HEK293 (cell line): ENCODE data around the gene DHX16.

Experiments used
- AEBP2 ChIP-seq: fragments of 450-650 bp; formaldehyde crosslinking; IDR thresholded peaks from 2 replicates; pipeline ENCODE4 v1.5.1; 2016; ENCODE audit warnings: missing biosample characterization, missing genetic modification characterization, borderline replicate concordance
- EGR2 ChIP-seq: fragments of 450-650 bp; formaldehyde crosslinking; IDR thresholded peaks from 2 replicates; pipeline ENCODE4 v1.5.1; 2016; ENCODE audit warnings: low read depth, missing biosample characterization, missing genetic modification characterization
- HOXA7 ChIP-seq: sonication (generic); formaldehyde crosslinking; IDR thresholded peaks from 2 replicates; pipeline ENCODE4 v1.8.1; 2022; ENCODE audit warnings: missing genetic modification reagents, borderline replicate concordance
- IKZF3 ChIP-seq: fragments of 450-650 bp; IDR thresholded peaks from 2 replicates; pipeline ENCODE4 v1.5.0; 2018; ENCODE audit warnings: missing biosample characterization, mild to moderate bottlenecking, missing genetic modification characterization, moderate library complexity
- KLF16 ChIP-seq: fragments of 450-650 bp; formaldehyde crosslinking; IDR thresholded peaks from 2 replicates; pipeline ENCODE4 v1.5.1; 2017; ENCODE audit warnings: missing biosample characterization, missing genetic modification characterization
- MEIS1 ChIP-seq: sonication (generic); formaldehyde crosslinking; IDR thresholded peaks from 2 replicates; pipeline ENCODE4 v1.8.1; 2022; ENCODE audit warnings: missing genetic modification reagents, mild to moderate bottlenecking, borderline replicate concordance
- PRDM10 ChIP-seq: fragments of 450-650 bp; formaldehyde crosslinking; IDR thresholded peaks from 2 replicates; pipeline ENCODE4 v1.5.1; 2016; ENCODE audit warnings: missing biosample characterization, missing genetic modification characterization
- SALL2 ChIP-seq: fragments of 450-650 bp; formaldehyde crosslinking; IDR thresholded peaks from 2 replicates; pipeline ENCODE4 v1.5.0; 2017; ENCODE audit warnings: missing biosample characterization, mild to moderate bottlenecking, missing genetic modification characterization, borderline replicate concordance
- SP7 ChIP-seq: fragments of 450-650 bp; formaldehyde crosslinking; IDR thresholded peaks from 2 replicates; pipeline ENCODE4 v1.5.1; 2016; ENCODE audit warnings: missing biosample characterization, missing genetic modification characterization
- ZFP3 ChIP-seq: fragments of 450-650 bp; formaldehyde crosslinking; IDR thresholded peaks from 2 replicates; pipeline ENCODE4 v1.5.1; 2016; ENCODE audit warnings: low read depth, missing biosample characterization, missing genetic modification characterization
- ZNF138 ChIP-seq: fragments of 450-650 bp; formaldehyde crosslinking; IDR thresholded peaks from 2 replicates; pipeline ENCODE4 v1.5.1; 2016; ENCODE audit warnings: missing biosample characterization, missing genetic modification characterization, borderline replicate concordance
- ZNF16 ChIP-seq: fragments of 450-650 bp; formaldehyde crosslinking; IDR thresholded peaks from 2 replicates; pipeline ENCODE4 v1.5.1; 2016; ENCODE audit warnings: low read depth, missing biosample characterization, missing genetic modification characterization
- ZNF175 ChIP-seq: fragments of 450-650 bp; formaldehyde crosslinking; IDR thresholded peaks from 2 replicates; pipeline ENCODE4 v1.5.1; 2016; ENCODE audit warnings: missing biosample characterization, missing genetic modification characterization
- ZNF221 ChIP-seq: fragments of 450-650 bp; formaldehyde crosslinking; IDR thresholded peaks from 2 replicates; pipeline ENCODE4 v1.5.1; 2017; ENCODE audit warnings: missing biosample characterization, missing genetic modification characterization, borderline replicate concordance
- ZNF23 ChIP-seq: fragments of 450-650 bp; formaldehyde crosslinking; IDR thresholded peaks from 2 replicates; pipeline ENCODE4 v1.5.1; 2016; ENCODE audit warnings: missing biosample characterization, missing genetic modification characterization, borderline replicate concordance
- ZNF350 ChIP-seq: fragments of 450-650 bp; formaldehyde crosslinking; IDR thresholded peaks from 2 replicates; pipeline ENCODE4 v1.5.0; 2017; ENCODE audit warnings: missing biosample characterization, mild to moderate bottlenecking, missing genetic modification characterization
- ZNF394 ChIP-seq: fragments of 450-650 bp; formaldehyde crosslinking; IDR thresholded peaks from 2 replicates; pipeline ENCODE4 v1.5.1; 2016; ENCODE audit warnings: missing biosample characterization, missing genetic modification characterization, mild to moderate bottlenecking, moderate library complexity, borderline replicate concordance
- ZNF645 ChIP-seq: fragments of 450-650 bp; formaldehyde crosslinking; IDR thresholded peaks from 2 replicates; pipeline ENCODE4; 2016; ENCODE audit warnings: missing biosample characterization, missing genetic modification characterization
- ZNF837 ChIP-seq: fragments of 450-650 bp; formaldehyde crosslinking; IDR thresholded peaks from 2 replicates; pipeline ENCODE4 v1.5.1; 2016; ENCODE audit warnings: missing biosample characterization, missing genetic modification characterization
- ZSCAN30 ChIP-seq: fragments of 450-650 bp; IDR thresholded peaks from 2 replicates; pipeline ENCODE4 v1.5.1; 2018; ENCODE audit warnings: missing biosample characterization, mild to moderate bottlenecking, missing genetic modification characterization, moderate library complexity
- TF ChIP-seq, protein P1 (sequence below): fragments of 450-650 bp; formaldehyde crosslinking; IDR thresholded peaks from 2 replicates; pipeline ENCODE4 v1.5.1; 2016; ENCODE audit warnings: missing biosample characterization, missing genetic modification characterization
- TF ChIP-seq, protein P2 (sequence below): fragments of 450-650 bp; formaldehyde crosslinking; IDR thresholded peaks from 2 replicates; pipeline ENCODE4 v1.5.1; 2017; ENCODE audit warnings: missing biosample characterization, missing genetic modification characterization
- TF ChIP-seq, protein P3 (sequence below): fragments of 450-650 bp; formaldehyde crosslinking; IDR thresholded peaks from 2 replicates; pipeline ENCODE4 v1.5.1; 2016; ENCODE audit warnings: missing biosample characterization, missing genetic modification characterization, low read depth
- TF ChIP-seq, protein P4 (sequence below): fragments of 450-650 bp; formaldehyde crosslinking; IDR thresholded peaks from 2 replicates; pipeline ENCODE4 v1.5.1; 2016; ENCODE audit warnings: missing biosample characterization, missing genetic modification characterization

Gene DHX16

GRCh38 chr6:30717129-30717844 is 44.5 kb upstream of the DHX16 start, which contains the start of gene MDC1 (continued):
- TF ChIP-seq, protein P1, sequence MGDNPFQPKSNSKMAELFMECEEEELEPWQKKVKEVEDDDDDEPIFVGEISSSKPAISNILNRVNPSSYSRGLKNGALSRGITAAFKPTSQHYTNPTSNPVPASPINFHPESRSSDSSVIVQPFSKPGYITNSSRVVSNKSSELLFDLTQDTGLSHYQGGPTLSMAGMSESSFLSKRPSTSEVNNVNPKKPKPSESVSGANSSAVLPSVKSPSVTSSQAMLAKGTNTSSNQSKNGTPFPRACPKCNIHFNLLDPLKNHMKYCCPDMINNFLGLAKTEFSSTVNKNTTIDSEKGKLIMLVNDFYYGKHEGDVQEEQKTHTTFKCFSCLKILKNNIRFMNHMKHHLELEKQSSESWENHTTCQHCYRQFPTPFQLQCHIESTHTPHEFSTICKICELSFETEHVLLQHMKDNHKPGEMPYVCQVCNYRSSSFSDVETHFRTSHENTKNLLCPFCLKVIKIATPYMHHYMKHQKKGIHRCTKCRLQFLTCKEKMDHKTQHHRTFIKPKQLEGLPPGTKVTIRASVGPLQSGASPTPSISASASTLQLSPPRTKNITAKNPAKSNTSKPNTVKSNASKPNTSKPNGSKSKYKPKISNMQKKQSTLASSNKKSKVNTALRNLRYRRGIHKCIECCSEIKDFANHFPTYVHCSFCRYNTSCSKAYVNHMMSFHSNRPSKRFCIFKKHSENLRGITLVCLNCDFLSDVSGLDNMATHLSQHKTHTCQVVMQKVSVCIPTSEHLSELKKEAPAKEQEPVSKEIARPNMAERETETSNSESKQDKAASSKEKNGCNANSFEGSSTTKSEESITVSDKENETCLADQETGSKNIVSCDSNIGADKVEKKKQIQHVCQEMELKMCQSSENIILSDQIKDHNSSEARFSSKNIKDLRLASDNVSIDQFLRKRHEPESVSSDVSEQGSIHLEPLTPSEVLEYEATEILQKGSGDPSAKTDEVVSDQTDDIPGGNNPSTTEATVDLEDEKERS (tag by site-specific recombination), result no peak
- TF ChIP-seq ZSCAN30 (tag by site-specific recombination), result peak; percentile 86
- peak; percentile 84 for TF ChIP-seq EGR2 (tag by site-specific recombination)
- TF ChIP-seq ZNF175 (tag by site-specific recombination), result no peak
- no peak for TF ChIP-seq AEBP2 (tag by site-specific recombination)
- no peak for TF ChIP-seq SALL2 (tag by site-specific recombination)
- TF ChIP-seq, protein P2, sequence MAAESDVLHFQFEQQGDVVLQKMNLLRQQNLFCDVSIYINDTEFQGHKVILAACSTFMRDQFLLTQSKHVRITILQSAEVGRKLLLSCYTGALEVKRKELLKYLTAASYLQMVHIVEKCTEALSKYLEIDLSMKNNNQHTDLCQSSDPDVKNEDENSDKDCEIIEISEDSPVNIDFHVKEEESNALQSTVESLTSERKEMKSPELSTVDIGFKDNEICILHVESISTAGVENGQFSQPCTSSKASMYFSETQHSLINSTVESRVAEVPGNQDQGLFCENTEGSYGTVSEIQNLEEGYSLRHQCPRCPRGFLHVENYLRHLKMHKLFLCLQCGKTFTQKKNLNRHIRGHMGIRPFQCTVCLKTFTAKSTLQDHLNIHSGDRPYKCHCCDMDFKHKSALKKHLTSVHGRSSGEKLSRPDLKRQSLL, result no peak
- TF ChIP-seq, protein P3, sequence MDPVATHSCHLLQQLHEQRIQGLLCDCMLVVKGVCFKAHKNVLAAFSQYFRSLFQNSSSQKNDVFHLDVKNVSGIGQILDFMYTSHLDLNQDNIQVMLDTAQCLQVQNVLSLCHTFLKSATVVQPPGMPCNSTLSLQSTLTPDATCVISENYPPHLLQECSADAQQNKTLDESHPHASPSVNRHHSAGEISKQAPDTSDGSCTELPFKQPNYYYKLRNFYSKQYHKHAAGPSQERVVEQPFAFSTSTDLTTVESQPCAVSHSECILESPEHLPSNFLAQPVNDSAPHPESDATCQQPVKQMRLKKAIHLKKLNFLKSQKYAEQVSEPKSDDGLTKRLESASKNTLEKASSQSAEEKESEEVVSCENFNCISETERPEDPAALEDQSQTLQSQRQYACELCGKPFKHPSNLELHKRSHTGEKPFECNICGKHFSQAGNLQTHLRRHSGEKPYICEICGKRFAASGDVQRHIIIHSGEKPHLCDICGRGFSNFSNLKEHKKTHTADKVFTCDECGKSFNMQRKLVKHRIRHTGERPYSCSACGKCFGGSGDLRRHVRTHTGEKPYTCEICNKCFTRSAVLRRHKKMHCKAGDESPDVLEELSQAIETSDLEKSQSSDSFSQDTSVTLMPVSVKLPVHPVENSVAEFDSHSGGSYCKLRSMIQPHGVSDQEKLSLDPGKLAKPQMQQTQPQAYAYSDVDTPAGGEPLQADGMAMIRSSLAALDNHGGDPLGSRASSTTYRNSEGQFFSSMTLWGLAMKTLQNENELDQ (tag by site-specific recombination), result no peak
- TF ChIP-seq ZNF138 (tag by site-specific recombination), result no peak
- TF ChIP-seq ZNF645 (tag by site-specific recombination), result no peak
- TF ChIP-seq ZNF394 (tag by site-specific recombination), result peak; percentile 63
- no peak for TF ChIP-seq ZNF23 (tag by site-specific recombination)
- no peak for TF ChIP-seq ZNF221 (tag by site-specific recombination)
- TF ChIP-seq MEIS1 (CRISPR knock-in tag), result no peak
- TF ChIP-seq IKZF3 (tag by site-specific recombination), result peak; percentile 37; the same call in 1 of the 2 replicates
- TF ChIP-seq, protein P4, sequence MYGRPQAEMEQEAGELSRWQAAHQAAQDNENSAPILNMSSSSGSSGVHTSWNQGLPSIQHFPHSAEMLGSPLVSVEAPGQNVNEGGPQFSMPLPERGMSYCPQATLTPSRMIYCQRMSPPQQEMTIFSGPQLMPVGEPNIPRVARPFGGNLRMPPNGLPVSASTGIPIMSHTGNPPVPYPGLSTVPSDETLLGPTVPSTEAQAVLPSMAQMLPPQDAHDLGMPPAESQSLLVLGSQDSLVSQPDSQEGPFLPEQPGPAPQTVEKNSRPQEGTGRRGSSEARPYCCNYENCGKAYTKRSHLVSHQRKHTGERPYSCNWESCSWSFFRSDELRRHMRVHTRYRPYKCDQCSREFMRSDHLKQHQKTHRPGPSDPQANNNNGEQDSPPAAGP, result peak; percentile 77; the same call in 1 of the 2 replicates
- no peak for TF ChIP-seq ZFP3 (tag by site-specific recombination)
- TF ChIP-seq ZNF350 (tag by site-specific recombination), result no peak
- peak; percentile 91 for TF ChIP-seq SP7 (tag by site-specific recombination)
- peak; percentile 92 for TF ChIP-seq PRDM10 (tag by site-specific recombination)
- TF ChIP-seq KLF16 (tag by site-specific recombination), result 0 out of 2 replicates have a peak, but pooled peaks have one; percentile 61
- TF ChIP-seq HOXA7 (CRISPR knock-in tag), result peak; percentile 19; the same call in 1 of the 2 replicates
- TF ChIP-seq ZNF16 (tag by site-specific recombination), result no peak
- no peak for TF ChIP-seq ZNF837 (tag by site-specific recombination)
